Neural cell (in vitro differentiated cells): ENCODE data around the gene TBC1D9B. TPM values are rescaled to one million over a fixed set of nuclear protein-coding genes. Genes with fewer than 3 reads are reported as not detected.

Experiments used
- H2AFZ ChIP-seq: fragments of 200-600, 300-800 bp; sonication (generic), shearing (Covaris generic); 2 replicates; pipeline ENCODE4 v1.6.0; 2014; ENCODE audit warnings: low read depth, mild to moderate bottlenecking, antibody characterized with exemption, low read length, moderate library complexity
- H3F3A ChIP-seq: fragments of 200-600 bp; shearing (Covaris generic); 2 replicates; pipeline ENCODE4 v1.6.1; 2016; ENCODE audit warnings: mild to moderate bottlenecking, moderate library complexity, mixed read lengths, antibody characterized with exemption, low read length; ENCODE audit not compliant: insufficient read depth, poor library complexity, severe bottlenecking
- H3K27ac ChIP-seq: fragments of 200-600, 300-800 bp; sonication (generic), shearing (Covaris generic); 2 replicates; pipeline ENCODE4 v1.5.1; 2014; ENCODE audit warnings: mild to moderate bottlenecking, low read length, moderate library complexity
- H3K27me3 ChIP-seq: fragments of 300-800, 200-600 bp; sonication (generic), shearing (Covaris generic); 2 replicates; pipeline ENCODE4 v1.6.0; 2014; ENCODE audit warnings: mild to moderate bottlenecking, low read depth, low read length, moderate library complexity; ENCODE audit not compliant: insufficient read depth
- H3K36me3 ChIP-seq: fragments of 300-800, 200-600 bp; sonication (generic), shearing (Covaris generic); 2 replicates; pipeline ENCODE4 v1.5.1; 2014; ENCODE audit warnings: mild to moderate bottlenecking, antibody characterized with exemption, low read length, moderate library complexity; ENCODE audit not compliant: insufficient read depth
- H3K4me2 ChIP-seq: fragments of 300-800, 200-600 bp; sonication (generic), shearing (Covaris generic); 2 replicates; pipeline ENCODE4 v1.6.0; 2014; ENCODE audit warnings: mild to moderate bottlenecking, low read length
- H3K4me3 ChIP-seq: fragments of 300-800, 200-600 bp; sonication (generic), shearing (Covaris generic); 2 replicates; pipeline ENCODE4 v1.5.1; 2014; ENCODE audit warnings: mild to moderate bottlenecking, low read length, moderate library complexity
- H3K79me2 ChIP-seq: fragments of 200-600 bp; shearing (Covaris generic); replicated peaks from 2 replicates; pipeline ENCODE4 v1.6.0; 2014; ENCODE audit warnings: mild to moderate bottlenecking, low read length, moderate library complexity; ENCODE audit not compliant: insufficient read depth
- H3K9ac ChIP-seq: fragments of 300-800, 200-600 bp; sonication (generic), shearing (Covaris generic); 2 replicates; pipeline ENCODE4 v1.6.1; 2016; ENCODE audit warnings: mild to moderate bottlenecking, low read length, mixed read lengths
- H3K9me2 ChIP-seq: fragments of 200-600 bp; shearing (Covaris generic); 2 replicates; pipeline ENCODE4 v1.6.1; 2016; ENCODE audit warnings: mild to moderate bottlenecking, low read length, mixed read lengths; ENCODE audit not compliant: insufficient read depth
- H3K9me3 ChIP-seq: fragments of 200-600, 300-800 bp; sonication (generic), shearing (Covaris generic); 2 replicates; pipeline ENCODE4 v1.6.1; 2016; ENCODE audit warnings: mild to moderate bottlenecking, mixed run types, low read length, moderate library complexity, mixed read lengths
- H4K20me1 ChIP-seq: fragments of 200-600 bp; shearing (Covaris generic); 2 replicates; pipeline ENCODE4 v1.6.1; 2016; ENCODE audit warnings: mild to moderate bottlenecking, mixed run types; ENCODE audit not compliant: insufficient read depth
- EP300 ChIP-seq: fragments of 450-650 bp; conservative IDR thresholded peaks from 2 replicates; pipeline ENCODE4 v1.6.1; 2014; ENCODE audit warnings: antibody characterized with exemption, mild to moderate bottlenecking, moderate library complexity; ENCODE audit not compliant: poor library complexity, severe bottlenecking
- EZH2 ChIP-seq: fragments of 200-600, 300-800 bp; shearing (Covaris generic), sonication (generic); IDR thresholded peaks from 2 replicates; pipeline ENCODE4 v1.6.1; 2014; ENCODE audit warnings: antibody characterized with exemption, low read length, borderline replicate concordance, mild to moderate bottlenecking; ENCODE audit not compliant: insufficient read depth, poor library complexity, severe bottlenecking
- MXI1 ChIP-seq: fragments of 450-650 bp; conservative IDR thresholded peaks from 2 replicates; pipeline ENCODE4 v1.6.1; 2014; ENCODE audit warnings: antibody characterized with exemption, mild to moderate bottlenecking; ENCODE audit not compliant: poor library complexity, severe bottlenecking
- POLR2AphosphoS5 ChIP-seq: IDR thresholded peaks from 2 replicates; pipeline ENCODE4 v1.6.1; 2012
- RAD21 ChIP-seq: fragments of 450-650 bp; conservative IDR thresholded peaks from 2 replicates; pipeline ENCODE4 v1.6.1; 2014; ENCODE audit warnings: antibody characterized with exemption, mild to moderate bottlenecking, moderate library complexity
- SMC3 ChIP-seq: fragments of 450-650 bp; conservative IDR thresholded peaks from 2 replicates; pipeline ENCODE4 v1.6.1; 2014; ENCODE audit warnings: antibody characterized with exemption, mild to moderate bottlenecking, moderate library complexity; ENCODE audit not compliant: poor library complexity
- TAF1 ChIP-seq: IDR thresholded peaks from 2 replicates; pipeline ENCODE4 v1.6.1; 2012; ENCODE audit warnings: low read depth
- polyA plus RNA-seq: library from polyadenylated mRNA; depleted of rRNA; stranded (reverse); fragments of >200 nt; gene quantifications from 2 replicates; pipeline ENCODE4 v1.2.3, GENCODE V29; 2014
- TF ChIP-seq, protein P1 (sequence below): fragments of 450-650 bp; IDR thresholded peaks from 2 replicates; pipeline ENCODE4 v1.5.1; 2014; ENCODE audit warnings: antibody characterized with exemption, mild to moderate bottlenecking, moderate library complexity; ENCODE audit not compliant: poor library complexity, severe bottlenecking
- TF ChIP-seq, protein P2 (sequence below): IDR thresholded peaks from 2 replicates; pipeline ENCODE4 v1.6.1; 2012; ENCODE audit warnings: borderline replicate concordance

TBC1D9B gene
- polyA plus RNA-seq, 1 donor from 2014 or later: 50.7 TPM

DNA sequence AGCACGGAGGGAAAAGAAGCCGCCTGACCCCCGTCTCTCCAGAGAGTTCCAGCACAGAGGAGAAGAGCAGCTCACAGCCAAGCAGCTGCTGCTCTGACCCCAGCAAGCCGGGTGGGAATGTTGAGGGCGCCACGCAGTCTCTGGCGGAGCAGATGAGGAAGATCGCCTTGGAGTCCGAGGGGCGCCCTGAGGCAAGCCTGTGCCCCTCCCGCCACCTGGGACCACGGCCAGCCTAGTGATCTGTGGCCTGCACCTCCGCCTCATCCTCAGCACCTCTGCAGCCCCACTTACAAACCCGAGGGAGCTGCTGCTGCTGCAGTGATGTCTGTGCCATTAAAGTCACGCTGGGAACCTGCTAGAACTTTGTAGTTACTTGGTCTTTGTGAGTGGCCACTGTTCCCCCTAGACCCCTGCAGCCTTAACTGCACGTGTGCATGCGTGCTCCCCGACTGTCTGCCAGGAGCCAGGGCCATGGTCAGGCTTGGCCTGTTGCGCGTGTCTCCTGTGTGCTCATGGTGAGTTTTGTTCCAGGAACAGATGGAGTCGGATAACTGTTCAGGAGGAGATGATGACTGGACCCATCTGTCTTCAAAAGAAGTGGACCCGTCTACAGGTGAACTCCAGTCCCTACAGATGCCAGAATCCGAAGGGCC, 74.5 kb downstream of the TBC1D9B start:
- Histone ChIP-seq H3K27ac (no peak overlapping the region), H3F3A (no peaks in the 10 kb centered on the region), H3K27me3 (no peaks in the 10 kb centered on the region), H3K9ac (no peak overlapping the region), H3K79me2 (no peaks in the 10 kb centered on the region), H3K9me2 (no peaks in the 10 kb centered on the region), H3K4me2 (no peak overlapping the region), H3K4me3 (no peak overlapping the region), H2AFZ (no peak overlapping the region), H3K36me3 (peaks cover 10% of the 10 kb centered on the region), H3K9me3 (no peaks in the 10 kb centered on the region), H4K20me1 (no peaks in the 10 kb centered on the region)
- peak; percentile 19 for TF ChIP-seq POLR2AphosphoS5
- no peak for TF ChIP-seq MXI1

DNA sequence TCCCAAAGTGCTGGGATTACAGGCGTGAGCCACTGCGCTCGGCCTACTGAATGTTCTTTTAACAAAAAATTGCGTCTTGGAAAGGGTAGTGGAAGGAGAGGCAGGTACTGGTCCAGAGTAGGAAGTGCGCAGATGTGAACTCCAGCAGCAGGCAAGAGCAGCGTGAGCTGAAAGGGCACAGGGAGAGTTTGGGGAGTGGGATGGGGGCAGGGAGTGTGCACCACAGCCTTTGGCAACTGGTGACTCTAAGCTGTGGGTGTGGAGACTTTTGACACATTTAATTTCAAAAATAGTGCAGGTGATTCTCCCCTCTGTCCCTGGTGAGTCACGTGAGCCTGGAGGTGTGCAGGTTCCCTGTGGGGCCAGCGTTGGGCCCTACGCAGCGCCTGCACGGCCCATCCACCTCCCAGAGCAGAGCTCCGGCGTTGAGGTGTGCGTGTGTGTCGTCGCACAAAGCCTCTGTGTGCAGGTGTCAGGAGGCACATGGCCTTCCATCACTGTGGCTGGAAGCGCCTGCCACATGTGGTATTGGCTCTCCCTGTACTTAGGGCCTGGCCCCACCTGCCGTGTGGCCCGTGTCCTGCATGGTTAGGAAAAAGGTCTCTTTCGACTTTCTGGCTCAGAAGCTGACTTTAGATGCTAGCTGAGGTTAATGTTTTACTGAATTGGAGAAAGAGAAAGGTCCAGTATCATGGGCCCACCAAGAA, 75.5 kb downstream of the TBC1D9B start:
- H3K4me3 ChIP-seq: no peak overlapping the region
- no peak for TF ChIP-seq EP300
- no peak for TF ChIP-seq MXI1
- TF ChIP-seq, protein P1, sequence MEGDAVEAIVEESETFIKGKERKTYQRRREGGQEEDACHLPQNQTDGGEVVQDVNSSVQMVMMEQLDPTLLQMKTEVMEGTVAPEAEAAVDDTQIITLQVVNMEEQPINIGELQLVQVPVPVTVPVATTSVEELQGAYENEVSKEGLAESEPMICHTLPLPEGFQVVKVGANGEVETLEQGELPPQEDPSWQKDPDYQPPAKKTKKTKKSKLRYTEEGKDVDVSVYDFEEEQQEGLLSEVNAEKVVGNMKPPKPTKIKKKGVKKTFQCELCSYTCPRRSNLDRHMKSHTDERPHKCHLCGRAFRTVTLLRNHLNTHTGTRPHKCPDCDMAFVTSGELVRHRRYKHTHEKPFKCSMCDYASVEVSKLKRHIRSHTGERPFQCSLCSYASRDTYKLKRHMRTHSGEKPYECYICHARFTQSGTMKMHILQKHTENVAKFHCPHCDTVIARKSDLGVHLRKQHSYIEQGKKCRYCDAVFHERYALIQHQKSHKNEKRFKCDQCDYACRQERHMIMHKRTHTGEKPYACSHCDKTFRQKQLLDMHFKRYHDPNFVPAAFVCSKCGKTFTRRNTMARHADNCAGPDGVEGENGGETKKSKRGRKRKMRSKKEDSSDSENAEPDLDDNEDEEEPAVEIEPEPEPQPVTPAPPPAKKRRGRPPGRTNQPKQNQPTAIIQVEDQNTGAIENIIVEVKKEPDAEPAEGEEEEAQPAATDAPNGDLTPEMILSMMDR: no peak
- TF ChIP-seq POLR2AphosphoS5: no peak
- no peak for TF ChIP-seq SMC3
- TF ChIP-seq, protein P2, sequence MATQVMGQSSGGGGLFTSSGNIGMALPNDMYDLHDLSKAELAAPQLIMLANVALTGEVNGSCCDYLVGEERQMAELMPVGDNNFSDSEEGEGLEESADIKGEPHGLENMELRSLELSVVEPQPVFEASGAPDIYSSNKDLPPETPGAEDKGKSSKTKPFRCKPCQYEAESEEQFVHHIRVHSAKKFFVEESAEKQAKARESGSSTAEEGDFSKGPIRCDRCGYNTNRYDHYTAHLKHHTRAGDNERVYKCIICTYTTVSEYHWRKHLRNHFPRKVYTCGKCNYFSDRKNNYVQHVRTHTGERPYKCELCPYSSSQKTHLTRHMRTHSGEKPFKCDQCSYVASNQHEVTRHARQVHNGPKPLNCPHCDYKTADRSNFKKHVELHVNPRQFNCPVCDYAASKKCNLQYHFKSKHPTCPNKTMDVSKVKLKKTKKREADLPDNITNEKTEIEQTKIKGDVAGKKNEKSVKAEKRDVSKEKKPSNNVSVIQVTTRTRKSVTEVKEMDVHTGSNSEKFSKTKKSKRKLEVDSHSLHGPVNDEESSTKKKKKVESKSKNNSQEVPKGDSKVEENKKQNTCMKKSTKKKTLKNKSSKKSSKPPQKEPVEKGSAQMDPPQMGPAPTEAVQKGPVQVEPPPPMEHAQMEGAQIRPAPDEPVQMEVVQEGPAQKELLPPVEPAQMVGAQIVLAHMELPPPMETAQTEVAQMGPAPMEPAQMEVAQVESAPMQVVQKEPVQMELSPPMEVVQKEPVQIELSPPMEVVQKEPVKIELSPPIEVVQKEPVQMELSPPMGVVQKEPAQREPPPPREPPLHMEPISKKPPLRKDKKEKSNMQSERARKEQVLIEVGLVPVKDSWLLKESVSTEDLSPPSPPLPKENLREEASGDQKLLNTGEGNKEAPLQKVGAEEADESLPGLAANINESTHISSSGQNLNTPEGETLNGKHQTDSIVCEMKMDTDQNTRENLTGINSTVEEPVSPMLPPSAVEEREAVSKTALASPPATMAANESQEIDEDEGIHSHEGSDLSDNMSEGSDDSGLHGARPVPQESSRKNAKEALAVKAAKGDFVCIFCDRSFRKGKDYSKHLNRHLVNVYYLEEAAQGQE: no peak
- no peak for TF ChIP-seq TAF1
- TF ChIP-seq EZH2: no peak
- no peak for TF ChIP-seq RAD21
- H3K27me3 ChIP-seq: no peaks in the 10 kb centered on the region
- H3K36me3 ChIP-seq: peaks cover 10% of the 10 kb centered on the region
- no peak overlapping the region for H3K9ac ChIP-seq
- no peak overlapping the region for H2AFZ ChIP-seq
- no peak overlapping the region for H3K4me2 ChIP-seq
- no peaks in the 10 kb centered on the region for H3K9me3 ChIP-seq
- H3K27ac ChIP-seq: no peak overlapping the region
- no peaks in the 10 kb centered on the region for H3F3A ChIP-seq
- H3K79me2 ChIP-seq: no peaks in the 10 kb centered on the region
- no peaks in the 10 kb centered on the region for H4K20me1 ChIP-seq
- H3K9me2 ChIP-seq: no peaks in the 10 kb centered on the region
